GM18502 (cell line): ENCODE data around the gene SCYGR6.

Experiments
- ATAC-seq: cut with Tn5 transposase; IDR thresholded peaks from one replicate; pipeline ENCODE4 v1.9.1; 2021; ENCODE audit warnings: mild to moderate bottlenecking; ENCODE audit not compliant: unreplicated experiment, poor library complexity

The SCYGR6 gene

DNA sequence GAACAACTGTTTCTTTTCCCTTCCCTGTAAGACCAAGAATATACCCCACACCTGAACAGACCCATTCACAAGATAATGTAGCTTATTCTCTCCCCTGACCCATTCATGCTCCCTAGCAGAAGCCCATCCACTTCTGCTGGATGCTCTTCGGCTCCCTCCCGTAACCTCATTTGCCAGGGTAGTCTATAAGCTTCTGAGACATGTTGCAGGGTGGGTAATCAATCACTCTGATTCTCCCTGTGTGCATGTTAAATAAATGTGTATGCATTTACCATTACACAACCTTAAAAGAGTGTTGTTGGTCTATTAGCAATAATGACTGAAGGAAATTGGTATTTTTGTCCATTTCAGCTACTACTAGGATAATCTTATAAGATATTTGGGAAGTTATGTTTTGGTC, 8.1 kb downstream of the SCYGR6 start:
- ATAC-seq = no peak

DNA sequence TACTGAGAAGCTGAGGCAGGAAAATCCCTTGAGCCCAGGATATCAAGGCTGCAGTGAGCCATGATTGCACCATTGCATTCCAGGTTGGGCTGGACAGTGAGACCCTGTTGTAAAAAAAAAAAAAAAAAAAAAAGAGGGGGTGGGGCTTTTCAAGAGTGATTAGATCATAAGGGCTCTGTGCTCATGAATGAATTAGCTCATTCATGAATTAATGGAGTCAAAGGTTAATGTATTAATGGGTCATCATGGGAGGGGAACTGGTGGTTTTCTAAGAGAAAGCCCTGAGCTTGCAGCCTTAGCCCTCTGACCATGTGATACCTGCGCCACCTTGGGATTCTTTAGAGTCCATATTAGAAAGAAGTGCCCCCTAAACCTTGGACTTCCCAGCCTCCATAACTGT, 11.3 kb downstream of the SCYGR6 start:
- ATAC-seq = no peak

DNA sequence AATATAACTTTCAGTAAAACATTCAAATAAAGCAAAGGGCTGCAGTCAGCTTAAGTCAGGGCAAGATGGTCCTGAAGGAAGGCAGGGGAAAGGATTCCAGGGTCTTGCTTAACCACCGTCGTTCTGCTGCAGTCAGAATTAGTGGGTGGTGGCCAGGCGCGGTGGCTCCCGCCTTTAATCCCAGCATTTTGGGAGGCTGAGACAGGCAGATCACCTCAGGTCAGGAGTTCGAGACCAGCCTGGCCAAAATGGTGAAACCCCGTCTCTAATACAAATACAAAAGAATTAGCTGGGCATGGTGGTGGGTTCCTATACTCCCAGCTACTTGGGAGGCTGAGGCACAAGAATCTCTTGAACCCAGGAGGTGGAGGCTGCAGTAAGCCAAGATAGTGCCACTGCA, 13.6 kb downstream of the SCYGR6 start:
- no peak for ATAC-seq

DNA sequence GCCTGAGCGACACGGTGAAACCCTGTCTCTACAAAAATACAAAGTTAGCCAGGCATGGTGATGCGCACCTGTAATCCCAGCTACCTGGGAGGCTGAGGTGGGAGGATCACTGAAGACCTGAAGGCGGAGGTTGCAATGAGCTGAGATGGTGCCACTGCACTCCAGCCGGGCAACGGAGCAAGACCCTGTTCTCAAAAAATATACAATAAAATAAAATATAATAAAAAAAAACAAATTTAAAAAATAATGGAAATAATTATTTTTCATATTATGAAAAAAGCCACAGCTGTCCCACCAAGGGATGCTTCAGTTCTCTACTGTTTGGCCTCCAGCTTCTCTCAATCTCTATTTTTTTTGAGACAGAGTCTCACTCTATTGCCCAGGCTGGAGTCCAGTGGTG, 17.2 kb downstream of the SCYGR6 start:
- ATAC-seq = no peak

DNA sequence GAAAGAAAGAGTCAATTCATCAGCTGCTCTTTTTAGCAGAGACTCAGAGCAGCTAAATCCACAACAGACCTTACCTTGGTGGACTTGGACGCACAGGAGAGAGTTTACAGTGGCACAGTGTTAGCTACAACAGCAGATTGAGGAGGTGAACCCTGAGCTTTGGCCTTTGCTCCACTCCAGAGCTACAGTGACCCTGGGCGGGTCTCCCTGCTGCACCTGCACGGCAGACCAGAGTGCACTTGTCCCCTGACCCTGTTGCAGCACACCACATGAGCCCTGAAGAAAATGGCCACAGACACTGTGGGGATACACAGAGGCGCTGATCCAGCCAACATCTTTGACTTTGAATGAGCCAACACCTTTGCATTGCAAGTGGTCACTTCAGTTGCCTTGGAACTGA, 17.7 kb downstream of the SCYGR6 start:
- ATAC-seq = no peak

DNA sequence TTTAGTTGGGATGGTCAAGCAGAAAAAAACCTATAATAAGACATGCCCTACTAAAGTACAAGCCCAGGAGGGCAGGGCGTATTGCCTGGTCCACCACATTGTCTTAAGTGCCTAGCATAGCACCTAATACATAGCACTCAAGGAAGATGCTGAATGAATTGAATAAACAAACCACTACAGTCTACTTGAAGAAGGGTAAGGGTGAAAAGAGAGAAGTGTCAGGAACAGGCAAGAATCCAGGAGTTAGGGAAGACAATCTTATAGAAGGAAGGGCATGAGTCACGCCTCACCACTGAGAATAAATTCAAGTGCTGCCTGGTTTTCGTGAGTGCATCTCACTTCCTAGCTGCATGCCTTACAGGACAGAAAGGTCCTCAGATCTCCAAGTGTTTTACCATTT, 20.6 kb downstream of the SCYGR6 start:
- ATAC-seq = no peak

DNA sequence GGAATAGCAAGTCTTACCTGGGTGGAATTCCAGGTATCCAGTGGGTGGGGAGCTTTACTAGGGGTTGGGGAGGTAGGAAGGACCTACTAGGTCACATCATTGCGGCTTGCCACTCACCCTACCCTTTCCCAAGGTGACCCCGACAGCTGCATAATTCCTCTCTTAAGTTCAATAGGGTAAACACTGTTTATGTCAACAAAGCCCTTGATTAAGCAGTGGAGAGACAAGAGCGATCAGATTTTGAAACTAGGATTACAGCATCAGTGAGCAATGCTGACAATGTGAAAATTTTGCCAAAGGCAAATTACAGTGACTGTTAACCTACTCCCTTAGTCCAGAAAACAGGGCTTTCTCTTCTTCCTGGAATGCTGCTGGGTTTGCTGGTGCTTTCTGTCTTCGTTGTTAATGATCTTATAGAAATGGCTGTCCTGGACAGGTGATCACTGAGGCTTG, 21.3 kb downstream of the SCYGR6 start:
- no peak for ATAC-seq

DNA sequence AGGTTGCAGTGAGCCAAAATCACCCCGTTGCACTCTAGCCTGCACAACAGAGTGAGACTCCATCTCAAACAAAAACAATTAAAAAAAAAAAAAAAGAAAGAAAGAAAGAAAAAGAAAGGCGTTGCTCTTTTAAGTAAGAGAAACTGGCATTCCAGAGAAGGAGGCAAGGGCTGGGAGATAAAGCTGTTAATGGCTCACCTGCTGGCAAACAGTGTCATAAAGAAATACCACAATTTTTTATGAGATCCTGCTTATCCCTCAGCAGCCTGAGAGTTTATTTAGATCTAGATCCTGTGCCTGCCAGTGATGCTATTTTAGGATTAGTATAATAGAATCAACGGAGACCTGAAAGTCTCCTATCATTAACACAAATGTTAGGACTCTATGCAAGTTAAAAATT, 23.0 kb downstream of the SCYGR6 start:
- ATAC-seq = no peak

DNA sequence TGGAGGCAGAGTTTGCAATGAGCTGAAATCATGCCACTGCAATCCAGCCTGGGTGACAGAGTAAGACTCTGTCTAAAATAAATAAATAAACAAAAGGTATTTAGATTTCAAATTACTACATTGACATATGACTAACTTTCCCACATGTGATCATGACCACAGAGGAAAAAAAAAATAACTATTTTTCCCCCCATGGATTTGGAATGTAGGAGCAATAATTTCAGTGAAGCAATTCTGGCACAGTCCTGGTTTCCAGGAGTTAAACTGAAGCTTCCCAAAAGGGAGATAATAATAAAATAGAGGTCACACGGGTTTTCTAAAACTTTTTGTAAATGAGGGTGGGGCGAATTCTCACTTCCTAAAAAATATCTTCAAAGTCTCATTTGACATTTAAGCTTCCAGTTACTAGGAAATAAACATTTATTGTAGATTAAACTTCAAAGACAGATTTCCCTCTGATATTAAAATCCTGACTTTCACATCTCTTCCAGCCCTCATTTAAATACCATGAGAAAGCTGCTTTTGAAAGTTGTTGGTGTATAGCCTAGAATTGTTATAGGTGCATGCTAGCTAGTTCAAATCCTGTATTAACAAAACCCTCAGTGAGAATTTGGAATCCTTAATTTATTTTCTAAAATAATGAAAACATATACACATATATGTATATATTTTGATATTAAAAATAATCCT, 27.4 kb downstream of the SCYGR6 start:
- no peak for ATAC-seq

DNA sequence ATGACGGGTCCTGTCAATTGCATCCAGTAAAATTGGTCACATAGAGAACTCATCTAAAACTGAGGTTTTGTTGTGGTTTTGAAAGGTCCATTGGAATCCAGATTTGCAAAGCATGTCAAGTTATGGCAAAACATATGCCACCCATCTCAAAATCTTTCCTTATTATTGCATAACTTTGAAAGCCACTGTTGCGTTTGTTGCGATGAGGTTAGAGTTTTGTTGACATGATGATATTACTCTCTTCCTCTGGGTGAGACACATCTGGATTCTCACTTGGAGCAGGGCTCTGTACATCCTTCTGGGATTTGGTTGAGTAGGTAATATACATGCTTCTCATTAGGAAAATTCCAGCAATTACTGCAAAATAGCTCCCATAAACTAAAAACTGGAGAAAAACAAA, 37.4 kb downstream of the SCYGR6 start:
- ATAC-seq = no peak

DNA sequence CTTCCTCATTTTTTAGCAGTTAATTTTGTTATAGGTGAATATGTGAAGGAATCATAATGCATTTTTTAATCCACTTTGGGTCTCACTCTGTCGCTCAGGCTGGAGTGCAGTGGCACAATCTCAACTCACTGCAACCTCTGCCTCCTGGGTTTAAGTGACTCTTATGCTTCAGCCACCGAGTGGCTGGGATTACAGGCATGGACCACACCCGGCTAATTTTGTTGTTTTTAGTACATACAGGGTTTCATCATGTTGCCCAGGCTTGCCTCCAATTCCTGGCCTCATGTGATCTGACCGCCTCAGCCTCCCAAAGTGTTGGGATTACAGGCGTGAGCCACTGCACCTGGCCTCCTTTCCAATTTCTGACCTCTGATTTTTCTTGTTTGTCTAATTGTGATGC, 40.3 kb downstream of the SCYGR6 start:
- no peak for ATAC-seq

DNA sequence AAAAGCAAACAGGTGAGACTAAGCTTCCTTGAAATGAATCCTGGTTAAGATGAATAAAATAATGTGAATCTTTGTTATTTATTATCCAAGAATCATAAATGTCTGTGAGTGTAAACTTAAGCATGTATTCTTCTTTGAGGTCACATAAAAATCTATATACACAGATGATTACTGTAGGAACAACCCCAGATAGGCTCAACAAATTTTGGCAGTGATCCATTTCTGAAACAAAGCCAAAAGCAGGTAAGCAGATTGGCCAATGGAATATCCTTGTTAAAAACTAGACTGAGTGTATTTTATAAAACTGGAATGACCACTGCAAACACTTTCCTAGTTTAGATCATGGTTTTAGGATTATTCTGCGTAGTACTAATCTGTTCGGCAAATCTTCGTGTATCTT, 46.6 kb downstream of the SCYGR6 start:
- no peak for ATAC-seq

DNA sequence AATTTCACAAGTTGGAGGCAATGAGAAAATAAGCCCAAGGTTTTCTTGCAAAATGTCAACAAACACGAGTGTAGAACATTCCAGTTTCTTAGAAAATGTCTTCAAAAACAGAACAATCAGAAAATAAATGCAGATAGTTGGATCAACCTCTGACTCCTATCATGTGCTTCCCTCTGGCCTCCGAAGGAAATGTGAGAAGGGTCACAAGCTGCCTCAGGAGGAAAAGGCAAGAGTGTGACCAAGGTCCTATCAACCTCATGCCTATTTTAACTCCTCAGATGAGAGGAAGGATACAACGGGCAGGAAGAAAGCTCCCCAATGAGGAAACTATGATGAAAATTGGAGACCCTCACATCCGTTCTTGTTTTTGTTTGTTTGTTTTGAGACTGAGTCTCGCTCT, 50.1 kb downstream of the SCYGR6 start:
- ATAC-seq = no peak
